NCI-H226 (cell line): ENCODE results near the gene ITGB8.
"Not testable (repeated sequence)": the region's sequence is repeated elsewhere in the genome, so short reads cannot be mapped to it uniquely, and the experiment has no call there.

ENCODE experiments used
- DNase-seq: peaks from one replicate; pipeline ENCODE4 v3.0.0-alpha.2; 2015

Gene ITGB8

DNA sequence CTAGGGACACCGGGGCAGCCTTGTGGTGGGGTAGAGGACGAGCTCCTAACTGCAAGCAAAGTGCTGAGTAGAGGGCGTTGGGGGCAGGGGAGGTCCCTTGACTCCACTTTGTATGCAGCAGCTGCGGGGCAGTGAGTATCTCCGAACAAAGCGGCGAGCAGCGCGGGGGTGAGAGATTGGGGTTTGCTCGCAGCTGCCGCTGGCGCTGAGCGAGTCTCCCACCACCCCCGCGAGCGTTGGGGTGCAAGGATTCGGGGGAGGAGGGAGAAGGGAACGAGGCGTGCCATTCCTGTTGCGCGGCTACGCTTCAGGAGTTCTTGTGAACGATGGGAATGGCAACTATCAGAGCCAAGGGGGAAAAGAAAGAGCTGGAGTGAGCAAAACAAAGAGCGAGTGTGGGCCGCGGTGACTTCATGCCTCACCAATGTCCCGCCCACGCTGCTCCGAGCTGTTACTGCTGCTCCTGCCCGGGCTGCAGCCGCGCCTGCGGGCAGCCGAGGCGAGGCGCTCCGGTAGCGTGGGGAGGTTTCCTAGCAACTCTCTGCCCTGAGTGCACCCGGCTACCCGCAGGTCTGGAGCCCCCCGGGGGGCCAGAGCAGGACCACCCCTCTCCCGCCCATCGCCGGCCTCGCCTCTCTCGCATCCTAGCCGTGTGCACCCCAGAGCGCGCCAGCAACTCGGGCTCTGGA lies at the start of gene ITGB8:
ITGB8 (plus strand) TSS at position 662 of the 689 bp plus-strand sequence. CDS start 907 bp downstream, outside the sequence.
- peak; percentile 99 for DNase-seq

DNA sequence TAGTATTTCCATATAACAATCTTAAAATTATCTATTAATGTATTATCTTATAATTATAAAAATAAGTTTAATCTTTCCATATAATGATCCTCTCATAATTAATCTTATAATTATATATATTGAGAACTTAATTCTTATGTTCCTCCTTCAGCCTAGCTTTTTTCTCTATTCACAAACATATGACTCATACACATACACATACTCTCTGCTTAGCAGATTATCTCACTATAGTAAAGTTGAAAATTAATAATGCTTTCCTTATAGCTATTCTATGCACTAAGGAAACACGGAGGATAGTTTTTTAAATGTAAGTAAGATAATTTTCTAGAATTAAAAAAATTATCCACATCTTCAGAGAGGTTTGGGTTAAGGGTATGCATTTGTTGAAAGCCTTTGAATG lies 47.7 kb upstream of the ITGB8 start:
- DNase-seq = no peak

DNA sequence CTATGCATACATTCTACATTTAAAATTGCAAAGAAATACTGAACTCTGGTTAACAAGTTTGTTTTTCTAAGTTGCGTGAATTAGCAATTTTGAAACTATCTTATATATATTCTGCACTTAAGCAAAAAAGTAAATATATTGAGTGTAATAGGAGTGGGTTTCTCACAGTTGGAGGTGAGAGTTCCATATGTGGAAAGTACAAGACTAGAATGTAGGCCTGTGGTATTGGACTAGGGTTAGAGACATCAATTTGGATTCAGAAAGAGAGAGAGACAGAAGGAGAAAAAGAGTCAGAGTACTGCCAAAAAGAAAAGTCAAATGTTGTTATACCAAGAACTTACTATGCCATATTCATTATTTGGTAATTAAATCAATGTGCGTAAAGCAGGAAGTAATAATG lies 47.3 kb upstream of the ITGB8 start:
- no peak for DNase-seq

DNA sequence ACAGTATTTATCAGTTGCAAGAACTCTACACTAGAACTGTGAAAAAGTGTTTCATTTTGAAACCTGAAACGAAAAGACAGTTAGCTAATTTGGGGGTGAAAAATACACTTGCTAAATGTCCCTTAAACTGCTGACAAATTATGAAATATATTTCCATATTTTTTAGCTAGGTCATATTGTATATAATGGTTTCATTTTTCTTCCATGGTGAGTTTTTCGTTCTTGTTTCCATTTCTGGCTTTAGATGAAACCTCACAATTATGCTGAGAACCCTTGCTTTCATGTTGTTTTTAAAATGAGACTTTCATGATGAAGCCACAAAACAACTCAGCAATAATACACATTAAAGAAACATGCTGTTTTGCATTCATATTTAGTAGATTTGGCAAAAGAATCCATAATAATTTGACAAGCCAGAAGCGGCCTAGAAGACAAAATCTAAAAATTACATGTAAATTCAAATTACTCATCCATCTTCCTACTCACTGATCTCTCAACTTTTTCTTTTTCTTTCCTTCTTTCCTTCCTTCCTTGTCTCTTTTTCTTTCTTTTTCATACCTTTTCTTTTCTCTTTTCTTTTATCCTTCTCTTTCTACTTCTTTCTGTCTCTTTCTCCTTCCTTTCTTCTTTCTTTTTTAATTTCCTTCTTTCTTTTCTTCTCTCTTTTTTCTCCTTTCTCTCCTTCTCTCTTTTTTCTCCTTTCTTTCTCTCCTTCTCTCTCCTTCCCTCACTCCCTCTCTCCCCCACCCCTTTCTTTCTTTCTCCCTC lies 46.5 kb upstream of the ITGB8 start:
- no peak for DNase-seq

DNA sequence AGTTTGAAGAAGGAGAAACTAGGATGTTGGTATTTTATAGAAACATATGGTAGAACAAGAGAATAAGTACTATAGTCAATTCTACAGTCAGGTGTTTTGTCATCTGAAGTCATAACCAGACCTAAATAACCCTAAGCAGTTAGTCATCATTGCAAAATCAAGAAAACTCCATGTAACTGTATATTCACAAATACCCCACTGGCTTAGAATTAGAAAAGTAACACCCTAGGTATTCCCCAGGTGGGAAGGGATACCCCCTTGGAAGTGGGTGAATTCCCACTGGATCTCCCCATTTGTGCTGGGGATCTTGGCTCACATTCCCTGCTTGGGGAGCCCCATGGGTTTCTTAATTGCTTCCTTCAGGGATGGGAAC lies 45.9 kb upstream of the ITGB8 start:
- DNase-seq = no peak

DNA sequence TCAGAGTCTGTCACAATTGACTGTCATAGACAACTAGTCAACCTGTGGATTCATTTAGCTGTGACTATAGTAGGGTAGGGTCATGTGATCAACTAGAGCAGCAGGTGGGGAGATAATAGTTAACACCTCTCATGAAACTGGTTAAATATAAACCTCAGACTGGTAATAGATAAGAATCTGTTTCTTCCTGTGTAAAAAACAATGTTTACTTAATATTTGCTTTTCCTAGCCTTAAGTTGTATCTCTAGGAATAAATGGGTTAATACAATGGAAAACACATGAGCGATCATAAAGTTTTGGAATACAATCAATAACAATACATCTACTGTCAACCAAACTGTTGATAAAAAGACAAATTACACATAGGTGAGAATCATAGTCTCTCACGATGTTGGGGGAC lies 43.4 kb upstream of the ITGB8 start:
- DNase-seq = no peak

DNA sequence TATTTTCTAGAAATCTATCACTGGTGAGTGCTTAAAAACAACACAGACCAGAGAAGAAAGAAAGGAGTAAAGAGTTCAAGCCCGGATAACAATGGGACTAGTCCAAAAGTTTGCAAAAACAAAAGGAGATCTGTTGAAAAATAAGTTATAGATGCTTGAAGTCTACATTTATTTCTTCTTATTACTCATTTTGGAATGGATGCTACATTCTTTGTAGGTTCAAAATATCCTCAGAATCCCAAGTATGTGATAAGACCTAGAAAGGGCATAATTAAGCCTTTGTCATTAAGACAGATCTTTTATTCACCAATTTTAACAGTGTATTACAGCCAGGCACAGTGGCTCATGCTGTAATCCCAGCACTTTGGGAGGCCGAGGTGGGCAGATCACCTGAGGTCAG lies 42.7 kb upstream of the ITGB8 start:
- peak; percentile 31 for DNase-seq

DNA sequence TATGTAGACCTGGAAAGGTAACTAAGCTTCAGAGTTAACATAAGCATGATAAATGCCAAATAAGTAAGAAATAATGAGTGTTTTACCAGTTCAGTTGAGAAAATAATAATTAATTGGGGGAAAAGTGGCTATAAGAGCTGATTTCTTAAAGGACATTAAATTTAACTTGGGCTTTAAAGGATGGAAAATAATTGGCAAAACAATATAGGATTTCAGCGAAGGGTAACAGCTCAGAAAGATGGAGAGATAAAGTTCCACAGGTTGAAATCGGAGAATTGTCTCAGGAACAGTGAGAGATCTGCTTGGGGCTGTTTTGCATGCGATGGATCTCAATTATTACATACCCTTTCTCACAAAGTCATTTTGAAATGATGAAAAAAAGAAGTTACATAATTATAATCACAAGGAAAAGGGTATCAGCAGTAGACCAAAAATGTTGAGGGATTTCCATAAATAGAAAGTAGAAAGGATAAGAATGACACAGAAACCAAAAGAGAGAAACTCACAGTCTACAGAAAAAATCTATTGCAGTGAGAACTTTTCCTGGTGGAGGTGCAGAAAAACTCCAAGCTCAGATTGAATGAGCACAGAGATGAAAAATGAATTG lies 40.1 kb upstream of the ITGB8 start:
- no peak for DNase-seq

DNA sequence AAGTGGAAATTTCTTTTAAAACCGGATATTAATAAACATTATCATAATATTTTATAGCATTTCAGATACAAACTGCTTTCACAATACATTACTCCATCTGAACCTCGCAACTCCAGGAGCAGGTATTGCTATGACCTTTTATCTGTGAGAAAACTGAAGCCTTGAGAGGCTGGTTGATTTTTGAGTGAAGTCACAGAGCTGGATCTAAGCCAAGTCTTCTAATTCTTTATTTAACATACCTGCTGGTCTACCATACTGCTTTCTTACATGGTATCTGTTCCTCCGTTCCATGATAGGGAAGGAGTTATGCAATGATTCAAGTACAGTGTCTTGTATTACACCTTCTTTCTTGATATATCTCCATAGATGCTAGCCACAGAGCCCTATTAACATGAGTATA lies 37.4 kb upstream of the ITGB8 start:
- DNase-seq = peak; percentile 17

DNA sequence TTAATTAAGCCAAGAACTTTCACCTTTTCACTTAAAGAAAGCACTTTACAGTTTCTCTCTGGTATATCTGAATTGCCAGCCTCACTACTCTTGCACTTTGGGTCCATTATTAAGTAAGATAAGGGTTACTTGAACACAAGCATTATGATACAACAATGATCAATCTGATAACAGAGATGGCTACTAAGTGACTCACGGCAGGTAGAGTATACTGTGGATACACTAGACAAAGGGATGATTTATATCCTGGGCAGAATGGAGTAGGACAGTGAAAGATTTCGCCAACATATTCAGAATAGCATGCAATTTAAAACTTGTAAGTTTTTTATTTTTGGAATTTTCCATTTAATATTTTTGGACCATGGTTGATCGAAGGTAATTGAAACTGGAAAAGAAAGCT lies 34.3 kb upstream of the ITGB8 start:
- DNase-seq = peak; percentile 27

DNA sequence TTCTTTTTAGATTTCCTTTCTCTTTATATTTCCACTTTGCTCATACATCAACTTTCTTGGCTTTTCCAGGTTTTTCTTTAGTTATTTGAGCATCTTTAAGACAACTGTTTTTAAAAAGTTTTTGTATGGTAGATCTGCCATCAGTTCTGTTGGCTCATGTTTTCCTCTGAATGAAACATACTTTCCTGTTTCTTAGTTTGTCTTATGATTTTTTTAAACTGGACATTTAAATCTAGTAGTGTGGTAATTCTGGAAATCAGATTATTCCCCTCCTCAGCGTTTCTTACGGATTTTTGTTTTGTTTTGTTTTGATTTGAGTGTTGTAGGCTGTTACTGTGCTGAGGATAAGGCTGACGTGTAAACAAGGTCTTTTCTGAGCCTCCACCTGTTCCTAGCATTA lies 33.8 kb upstream of the ITGB8 start:
- no peak for DNase-seq

DNA sequence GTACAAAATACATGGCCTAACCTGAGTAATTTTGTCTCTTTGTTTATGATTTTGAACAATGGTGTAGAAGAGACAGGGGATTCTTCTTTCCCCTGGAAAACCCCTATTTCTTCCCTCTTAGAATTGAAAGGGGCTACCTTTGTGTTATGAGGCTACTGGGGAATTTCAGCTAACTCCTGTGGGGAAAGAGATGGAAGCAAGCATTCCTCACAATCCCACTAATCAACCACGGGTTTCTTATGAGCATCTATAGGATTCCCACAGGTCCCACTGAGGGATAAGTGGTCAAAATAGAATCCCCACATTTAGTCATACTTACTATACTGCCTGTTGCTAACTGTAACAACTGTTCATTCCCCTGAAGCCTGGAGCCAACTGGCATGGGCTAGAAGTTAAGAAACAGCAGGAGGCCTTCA lies 32.2 kb upstream of the ITGB8 start:
- no peak for DNase-seq

DNA sequence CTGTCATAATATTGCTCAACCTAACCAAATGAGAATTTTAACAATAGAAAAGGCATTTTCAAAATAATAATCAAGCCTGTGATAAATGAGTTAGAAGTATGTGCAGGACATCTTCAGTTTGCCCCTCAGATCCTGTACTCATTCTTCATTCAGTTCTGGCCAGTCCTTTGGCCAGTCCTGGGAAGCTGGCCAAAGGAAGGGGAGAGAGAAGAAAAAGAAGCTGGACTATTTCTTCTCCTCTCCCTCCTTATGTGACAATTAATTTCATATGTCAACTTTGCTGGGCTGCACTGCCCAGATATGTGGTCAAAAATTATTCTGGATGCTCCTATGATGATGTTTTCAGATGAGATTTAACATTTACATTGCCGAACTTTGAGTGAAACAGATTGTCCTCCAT lies 31.6 kb upstream of the ITGB8 start:
- DNase-seq = no peak

DNA sequence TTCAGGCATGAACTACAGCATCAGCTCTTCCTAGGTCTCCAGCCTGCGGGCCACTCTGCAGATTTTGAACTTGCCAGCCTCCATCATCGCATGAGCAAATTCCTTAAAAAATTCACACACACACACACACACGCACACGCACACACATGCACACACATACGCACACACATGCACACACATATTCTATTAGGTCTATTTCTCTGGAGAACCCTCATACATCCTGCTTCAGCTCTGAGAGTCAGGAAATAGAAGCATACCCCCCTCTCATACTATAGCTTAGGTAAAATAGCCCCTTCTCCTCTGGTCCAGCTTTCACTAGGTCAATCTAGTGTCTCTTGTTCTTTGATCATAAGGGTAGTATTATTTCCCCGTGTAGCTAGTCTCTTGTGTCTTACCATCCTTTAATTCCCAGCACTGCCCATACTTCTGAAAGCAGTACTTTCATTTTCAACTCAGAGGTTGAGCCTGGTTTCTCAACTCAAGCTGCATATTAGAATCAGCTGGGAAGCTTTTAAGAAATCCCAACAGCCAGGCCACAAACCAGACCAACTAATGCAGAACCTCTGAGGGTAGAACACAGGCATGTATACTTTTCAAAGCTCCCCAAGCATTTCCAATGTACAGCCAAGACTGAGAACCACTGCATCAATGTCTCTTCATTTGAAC lies 30.9 kb upstream of the ITGB8 start:
- DNase-seq = no peak

DNA sequence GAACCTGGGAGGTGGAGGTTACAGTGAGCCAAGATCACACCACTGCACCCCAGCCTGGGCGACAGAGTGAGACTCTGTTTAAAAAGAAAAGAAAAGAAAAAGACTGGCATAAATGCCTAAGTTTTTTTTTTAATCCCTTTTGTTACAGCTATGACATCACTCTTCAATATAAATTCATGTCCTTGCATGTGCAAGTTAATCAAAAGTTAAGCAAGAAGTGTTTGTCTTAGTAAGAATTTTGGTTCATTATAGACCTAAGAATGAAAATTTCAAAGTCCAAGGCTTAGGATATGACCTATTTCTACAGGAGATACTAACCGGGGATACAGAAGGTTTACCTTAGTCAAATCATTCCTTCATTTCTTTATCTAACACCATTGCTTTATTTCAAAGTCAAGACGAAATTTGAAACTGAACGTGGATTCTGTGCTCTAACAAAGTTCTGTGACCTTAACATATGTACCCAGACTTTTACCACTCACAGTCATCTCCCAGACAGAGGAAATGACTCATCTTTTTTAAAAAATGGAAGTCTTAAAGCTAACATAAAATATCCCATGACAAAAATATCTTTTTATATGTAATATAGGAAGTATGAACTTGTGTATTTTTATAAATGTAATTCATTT lies 29.3 kb upstream of the ITGB8 start:
- peak; percentile 41 for DNase-seq

DNA sequence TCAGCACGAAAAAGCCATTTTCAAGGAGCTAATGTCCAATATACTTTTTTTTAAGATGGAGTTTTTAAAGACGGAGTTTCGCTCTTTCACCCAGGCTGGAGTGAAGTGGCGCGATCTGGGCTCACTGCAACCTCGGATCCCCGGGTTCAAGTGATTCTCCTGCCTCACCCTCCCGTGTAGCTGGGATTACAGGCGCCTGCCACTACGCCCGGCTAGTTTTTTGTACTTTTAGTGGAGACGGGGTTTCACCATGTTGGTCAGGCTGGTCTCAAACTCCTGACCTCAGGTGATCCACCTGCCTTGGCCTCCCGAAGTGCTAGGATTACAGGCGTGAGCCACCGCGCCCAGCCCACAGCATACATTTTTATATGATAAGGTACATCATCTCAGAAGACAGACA lies 28.4 kb upstream of the ITGB8 start:
- DNase-seq = not testable (repeated sequence)

DNA sequence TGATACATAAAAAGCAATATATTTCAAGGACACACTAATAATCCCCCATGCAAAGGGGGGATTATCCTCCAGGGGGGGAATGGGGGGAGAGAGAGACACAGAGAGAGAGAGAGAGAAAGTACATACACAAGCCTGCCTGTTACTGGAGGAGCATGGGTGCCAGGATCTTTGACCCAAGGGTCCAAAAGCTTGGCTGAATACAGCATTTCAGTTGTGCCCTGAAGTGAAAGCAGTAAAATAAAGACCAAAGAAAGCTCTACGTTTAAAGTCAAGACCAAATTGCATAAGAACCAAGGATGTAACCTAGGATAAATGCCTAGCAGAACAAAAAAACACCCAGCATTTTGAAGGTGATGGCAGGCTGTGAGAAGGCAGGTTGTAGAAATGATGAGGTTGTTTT lies 27.8 kb upstream of the ITGB8 start:
- DNase-seq = no peak

DNA sequence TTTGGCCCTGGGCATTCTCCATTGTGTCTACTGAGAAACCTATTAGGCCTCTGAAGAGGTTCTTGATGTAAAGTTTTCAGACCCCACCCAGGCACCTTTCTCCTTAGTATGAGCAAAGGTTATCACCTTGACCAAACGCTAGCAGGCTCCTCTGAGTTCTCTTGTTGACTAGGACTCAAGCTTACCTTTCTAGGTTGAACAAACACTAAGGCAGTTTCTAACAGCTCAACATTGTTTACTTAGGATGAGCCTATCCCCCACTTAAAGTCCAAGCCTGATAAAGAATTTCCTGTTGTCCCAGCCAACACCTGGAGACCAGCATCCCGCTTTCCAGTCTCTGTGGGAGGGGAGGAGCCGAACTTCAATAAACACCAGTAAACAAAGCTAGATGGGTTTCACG lies 26.3 kb upstream of the ITGB8 start:
- no peak for DNase-seq

DNA sequence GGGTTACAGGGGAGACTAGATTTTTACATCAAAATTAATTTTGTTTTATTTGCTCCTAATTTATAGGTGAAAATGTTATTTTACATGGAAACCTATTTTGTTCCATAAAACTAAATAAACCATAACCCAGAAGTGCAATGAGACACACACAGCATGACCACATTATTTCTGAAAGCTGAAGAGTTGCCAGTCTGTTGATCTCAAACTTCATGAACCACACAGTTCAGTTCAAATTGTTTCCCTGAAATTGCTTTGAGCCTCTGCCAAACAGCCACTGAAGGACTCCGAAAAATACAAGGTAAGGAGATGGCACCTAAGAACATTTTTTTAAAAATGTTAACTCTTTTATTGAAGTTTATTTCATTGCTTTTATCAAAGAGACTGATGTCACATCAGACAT lies 25.0 kb upstream of the ITGB8 start:
- no peak for DNase-seq

DNA sequence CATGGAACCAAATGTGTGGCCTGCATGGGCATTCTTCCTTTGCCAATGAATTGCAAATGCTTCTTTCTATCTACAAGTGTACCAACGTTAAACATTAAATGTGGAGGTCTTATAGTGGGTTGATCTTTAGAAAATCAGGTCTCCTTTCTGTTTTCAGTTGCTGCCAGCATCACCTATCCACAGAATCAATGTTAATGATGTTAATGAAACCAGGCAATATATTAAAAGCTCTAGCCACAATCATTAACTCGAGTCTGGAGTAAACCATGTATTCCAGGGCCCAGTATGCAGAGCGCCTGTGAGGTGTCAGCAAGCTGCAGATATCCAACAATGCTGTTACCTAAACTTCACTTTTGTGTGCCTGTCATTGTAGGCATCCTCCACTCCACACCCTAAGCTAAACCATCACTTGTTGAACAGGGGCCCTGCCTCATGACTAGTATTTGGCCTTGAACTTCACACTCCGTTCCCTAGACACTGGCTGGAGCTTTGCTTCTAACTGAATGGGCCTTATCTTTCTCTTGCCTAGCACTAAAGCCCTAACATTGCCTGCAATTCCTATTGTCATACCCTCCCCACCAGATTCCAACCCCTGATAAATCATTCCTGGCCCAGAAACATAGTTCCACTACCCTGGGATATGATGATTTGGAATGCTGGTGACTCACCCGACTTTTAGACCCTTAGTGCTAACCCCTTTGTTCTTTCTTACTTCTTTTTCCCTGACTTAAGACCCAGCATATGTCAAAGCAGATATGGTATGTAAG lies 24.3 kb upstream of the ITGB8 start:
- DNase-seq = peak; percentile 57

DNA sequence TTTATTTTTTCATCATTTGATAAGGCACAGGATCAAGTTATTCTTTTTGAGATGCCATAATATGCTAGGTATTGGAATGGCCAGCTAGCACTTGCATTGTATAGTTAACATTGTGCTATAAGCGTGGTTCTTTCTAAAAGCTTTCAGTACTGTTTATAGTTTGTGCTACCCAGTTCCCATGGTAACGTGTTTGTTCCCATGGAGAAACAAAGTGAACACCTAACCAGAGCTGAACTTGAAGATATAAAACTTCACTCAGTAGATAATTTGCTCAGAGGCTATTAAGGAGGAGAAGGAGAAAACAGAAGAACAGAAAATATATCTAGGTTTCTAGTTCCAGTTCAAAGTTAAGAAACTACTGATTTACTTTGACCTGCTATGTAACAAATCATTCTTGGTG lies 23.6 kb upstream of the ITGB8 start:
- DNase-seq = peak; percentile 65

DNA sequence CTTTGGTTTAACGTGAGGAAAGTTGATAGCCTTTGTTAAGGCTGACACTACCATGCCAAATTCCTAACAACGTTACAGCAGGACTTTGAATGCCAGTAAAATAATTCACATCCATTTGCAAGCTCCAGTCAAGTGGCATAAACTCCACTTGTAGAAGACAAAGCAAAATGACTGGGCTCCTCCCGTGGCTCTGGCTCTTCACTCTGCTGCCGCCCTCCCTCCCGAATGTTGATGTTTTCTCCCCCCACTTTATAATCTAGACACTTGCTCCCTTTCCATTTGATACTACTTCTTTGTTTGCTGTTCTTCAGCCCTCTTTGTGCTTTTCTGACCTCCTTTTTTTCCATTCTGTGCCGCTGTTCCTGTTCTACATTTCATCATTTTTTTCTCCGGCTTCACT lies 22.8 kb upstream of the ITGB8 start:
- DNase-seq = no peak
